ENCODE results near the gene ZNF562.

Gene ZNF562

GRCh38 chr19:9644472-9644871, 30.4 kb downstream of the ZNF562 start:
- H3K4me3 ChIP-seq (ENCODE audit: control insufficient read depth, low read depth, low read length), result no peak overlapping the region
- DNase-seq (ENCODE audit: low read depth), result no peak
- TF ChIP-seq, protein P1, sequence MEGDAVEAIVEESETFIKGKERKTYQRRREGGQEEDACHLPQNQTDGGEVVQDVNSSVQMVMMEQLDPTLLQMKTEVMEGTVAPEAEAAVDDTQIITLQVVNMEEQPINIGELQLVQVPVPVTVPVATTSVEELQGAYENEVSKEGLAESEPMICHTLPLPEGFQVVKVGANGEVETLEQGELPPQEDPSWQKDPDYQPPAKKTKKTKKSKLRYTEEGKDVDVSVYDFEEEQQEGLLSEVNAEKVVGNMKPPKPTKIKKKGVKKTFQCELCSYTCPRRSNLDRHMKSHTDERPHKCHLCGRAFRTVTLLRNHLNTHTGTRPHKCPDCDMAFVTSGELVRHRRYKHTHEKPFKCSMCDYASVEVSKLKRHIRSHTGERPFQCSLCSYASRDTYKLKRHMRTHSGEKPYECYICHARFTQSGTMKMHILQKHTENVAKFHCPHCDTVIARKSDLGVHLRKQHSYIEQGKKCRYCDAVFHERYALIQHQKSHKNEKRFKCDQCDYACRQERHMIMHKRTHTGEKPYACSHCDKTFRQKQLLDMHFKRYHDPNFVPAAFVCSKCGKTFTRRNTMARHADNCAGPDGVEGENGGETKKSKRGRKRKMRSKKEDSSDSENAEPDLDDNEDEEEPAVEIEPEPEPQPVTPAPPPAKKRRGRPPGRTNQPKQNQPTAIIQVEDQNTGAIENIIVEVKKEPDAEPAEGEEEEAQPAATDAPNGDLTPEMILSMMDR (conservative IDR thresholded peaks at IDR 0.05; ENCODE audit: control insufficient read depth, insufficient read depth, low read depth, low read length), result no peak

DNA sequence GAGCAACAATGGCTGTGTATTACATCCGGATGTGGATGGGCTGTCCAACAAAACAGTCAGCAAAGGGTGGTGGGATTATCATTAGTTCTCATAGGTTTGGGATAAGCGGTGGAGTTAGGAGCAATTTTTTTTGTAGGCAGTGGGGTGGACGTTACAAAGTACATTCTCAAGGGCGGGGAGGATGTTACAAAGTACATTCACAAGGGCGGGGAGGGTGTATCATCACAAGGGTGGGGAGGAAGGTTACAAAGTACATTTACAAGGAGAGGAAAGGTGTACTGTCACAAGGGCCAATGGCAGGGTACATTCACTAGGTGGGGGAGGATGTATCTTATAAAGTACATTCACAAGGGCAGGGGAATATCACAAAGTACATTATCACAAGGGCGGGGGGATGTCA, 33.1 kb downstream of the ZNF562 start:
- DNase-seq (ENCODE audit: low read depth), result no peak
- TF ChIP-seq, protein P1 (conservative IDR thresholded peaks at IDR 0.05; ENCODE audit: control insufficient read depth, insufficient read depth, low read depth, low read length), result no peak
- no peak overlapping the region for H3K4me3 ChIP-seq (ENCODE audit: control insufficient read depth, low read depth, low read length)

GRCh38 chr19:9640956-9641355, 33.9 kb downstream of the ZNF562 start:
- no peak overlapping the region for H3K4me3 ChIP-seq (ENCODE audit: control insufficient read depth, low read depth, low read length)
- no peak for DNase-seq (ENCODE audit: low read depth)

GRCh38 chr19:9636018-9636417, 38.9 kb downstream of the ZNF562 start:
- TF ChIP-seq, protein P1 (conservative IDR thresholded peaks at IDR 0.05; ENCODE audit: control insufficient read depth, insufficient read depth, low read depth, low read length), result no peak
- DNase-seq (ENCODE audit: low read depth), result no peak
- H3K4me3 ChIP-seq (ENCODE audit: control insufficient read depth, low read depth, low read length), result no peak overlapping the region

More at GRCh38 chr19:9640956-9641355, 33.9 kb downstream of the ZNF562 start:
- TF ChIP-seq, protein P1 (conservative IDR thresholded peaks at IDR 0.05; ENCODE audit: control insufficient read depth, insufficient read depth, low read depth, low read length), result no peak

DNA sequence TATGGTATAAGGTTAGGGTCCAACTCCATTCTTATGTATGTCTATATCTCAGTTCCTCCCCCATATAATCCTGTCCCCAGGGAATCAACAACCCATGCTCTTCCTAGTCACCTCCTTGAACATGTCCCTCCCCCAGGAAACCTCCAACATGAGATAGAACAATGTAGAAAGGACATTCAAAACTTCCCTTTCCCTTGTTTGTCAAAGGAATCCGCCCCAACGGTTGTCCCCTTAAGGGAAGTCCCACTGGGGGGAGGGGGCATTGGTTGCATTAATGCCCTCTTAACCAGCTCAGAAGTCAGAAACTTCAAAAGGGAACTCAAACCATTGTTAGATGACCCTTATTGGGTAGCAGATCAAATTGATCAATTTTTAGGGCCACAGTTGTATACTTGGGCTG, 47.0 kb downstream of the ZNF562 start:
- no peak for DNase-seq (ENCODE audit: low read depth)
- H3K4me3 ChIP-seq (ENCODE audit: control insufficient read depth, low read depth, low read length), result no peak overlapping the region
- TF ChIP-seq, protein P1 (conservative IDR thresholded peaks at IDR 0.05; ENCODE audit: control insufficient read depth, insufficient read depth, low read depth, low read length), result no peak

DNA sequence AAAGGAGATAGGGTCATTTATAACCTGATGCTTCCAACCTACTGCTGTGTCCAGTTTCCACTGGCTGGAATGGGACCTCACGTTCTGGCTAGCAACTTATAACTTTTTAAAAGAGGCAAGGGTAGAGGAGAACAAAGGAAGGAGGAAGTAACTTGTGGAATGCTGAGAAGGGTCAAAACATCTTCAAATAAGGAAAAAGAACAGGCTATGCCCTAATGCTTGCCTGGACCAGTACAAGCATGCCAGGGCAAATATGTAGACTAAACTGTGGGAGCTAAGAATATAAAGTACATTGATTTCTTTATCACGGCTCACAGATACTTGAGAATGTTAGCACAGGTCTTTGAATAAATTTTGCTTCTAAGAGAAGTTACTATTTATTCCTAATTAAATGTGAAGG, 52.4 kb downstream of the ZNF562 start:
- no peak for DNase-seq (ENCODE audit: low read depth)
- TF ChIP-seq, protein P1 (conservative IDR thresholded peaks at IDR 0.05; ENCODE audit: control insufficient read depth, insufficient read depth, low read depth, low read length), result no peak
- no peak overlapping the region for H3K4me3 ChIP-seq (ENCODE audit: control insufficient read depth, low read depth, low read length)

All from fibroblast of mammary gland (primary cell).